Activated CD4-positive, alpha-beta memory T cell treated with anti-CD3 and anti-CD28 coated beads for 36 hours (primary cell): ENCODE results near the gene SLC10A6. TPM values are rescaled to one million over a fixed set of nuclear protein-coding genes. Genes with fewer than 3 reads are reported as not detected.

Experiments
- CTCF ChIA-PET: fragments of 350-600 bp; sonication (Branson Sonifier 250); formaldehyde crosslinking; loops from one replicate; lab custom pipeline; 2021; ENCODE audit warnings: antibody characterized with exemption, inconsistent platforms; lab: Charles Lee
- POLR2A ChIA-PET: fragments of 350-600 bp; sonication (Branson Sonifier 250); formaldehyde crosslinking; loops from one replicate; lab custom pipeline; 2021; ENCODE audit warnings: antibody characterized with exemption; lab: Charles Lee
- DNase-seq: peaks from one replicate; pipeline ENCODE4 v3.0.0-alpha.2; 2020
- H3K27ac Mint-ChIP-seq: one replicate; pipeline ENCODE4 v1.8.0; 2021; ENCODE audit warnings: mixed read lengths
- H3K27me3 Mint-ChIP-seq: one replicate; pipeline ENCODE4 v1.8.0; 2021; ENCODE audit warnings: mixed read lengths
- H3K36me3 Mint-ChIP-seq: one replicate; pipeline ENCODE4 v1.8.0; 2021; ENCODE audit warnings: mixed read lengths
- H3K4me1 Mint-ChIP-seq: one replicate; pipeline ENCODE4 v1.8.0; 2021; ENCODE audit warnings: low read depth, mixed read lengths
- H3K4me3 Mint-ChIP-seq: one replicate; pipeline ENCODE4 v1.8.0; 2021; ENCODE audit warnings: mild to moderate bottlenecking, mixed read lengths
- H3K9me3 Mint-ChIP-seq: one replicate; pipeline ENCODE4 v1.8.0; 2021; ENCODE audit warnings: mixed read lengths
- intact Hi-C: fragments of 100-400 bp; cut with micrococcal nuclease; formaldehyde crosslinking; loops from one replicate; pipeline ENCODE4 v1.15.1; 2023
- total RNA-seq, 2 experiments: library from RNA; stranded (reverse); gene quantifications; one replicate each; pipeline ENCODE4 v1.2.3, GENCODE V29; 2021

Gene SLC10A6
- total RNA-seq, 2 experiments from 2014 or later, result not detected

GRCh38 chr4:86818841-86819240 lies 30.3 kb downstream of the SLC10A6 start:
- H3K36me3 Mint-ChIP-seq, result peaks cover 2% of the 10 kb centered on the region
- peaks cover 17% of the 10 kb centered on the region for H3K9me3 Mint-ChIP-seq
- H3K4me1 Mint-ChIP-seq, result no peaks in the 10 kb centered on the region
- no peaks in the 10 kb centered on the region for H3K27me3 Mint-ChIP-seq
- CTCF ChIA-PET, result interaction anchor here (1.2 kb wide), 1 partner anchor 320 kb away, joined by 3 read pairs; no protein-coding TSS in a partner anchor
- H3K27ac Mint-ChIP-seq, result no peak overlapping the region
- no peak overlapping the region for H3K4me3 Mint-ChIP-seq
- no peak for DNase-seq
- POLR2A ChIA-PET, result no interaction called here
- intact Hi-C loops, result no loop called here

- no peaks in the 10 kb centered on the region for H3K4me1 Mint-ChIP-seq
- intact Hi-C loops, result no loop called here
- H3K36me3 Mint-ChIP-seq, result peaks cover 2% of the 10 kb centered on the region
- H3K27me3 Mint-ChIP-seq, result no peaks in the 10 kb centered on the region
- CTCF ChIA-PET, result interaction anchor here (1.2 kb wide), 1 partner anchor 320 kb away, joined by 3 read pairs; no protein-coding TSS in a partner anchor
- H3K4me3 Mint-ChIP-seq, result no peak overlapping the region
- no peak overlapping the region for H3K27ac Mint-ChIP-seq
- DNase-seq, result no peak
- H3K9me3 Mint-ChIP-seq, result peaks cover 17% of the 10 kb centered on the region
- POLR2A ChIA-PET, result no interaction called here
These were observed 31.0 kb downstream of the SLC10A6 start for GRCh38 chr4:86818211-86818610.

GRCh38 chr4:86816501-86817273 lies 32.5 kb downstream of the SLC10A6 start:
- H3K36me3 Mint-ChIP-seq, result peaks cover 2% of the 10 kb centered on the region

GRCh38 chr4:86815653-86816052 lies 33.5 kb downstream of the SLC10A6 start:
- ChIA-PET POLR2A (no interaction called here), CTCF (interaction anchor here (0.6 kb wide), 1 partner anchor 291 kb away, joined by 6 read pairs; no protein-coding TSS in a partner anchor)
- H3K4me1 Mint-ChIP-seq, result no peaks in the 10 kb centered on the region
- intact Hi-C loops, result no loop called here
- no peak overlapping the region for H3K27ac Mint-ChIP-seq
- H3K9me3 Mint-ChIP-seq, result peaks cover 17% of the 10 kb centered on the region
- DNase-seq, result no peak
- H3K36me3 Mint-ChIP-seq, result peaks cover 2% of the 10 kb centered on the region
- H3K4me3 Mint-ChIP-seq, result no peak overlapping the region
- H3K27me3 Mint-ChIP-seq, result no peaks in the 10 kb centered on the region

More at GRCh38 chr4:86816501-86817273, 32.5 kb downstream of the SLC10A6 start:
- Mint-ChIP-seq H3K27me3 (no peaks in the 10 kb centered on the region), H3K9me3 (peaks cover 17% of the 10 kb centered on the region), H3K4me1 (no peaks in the 10 kb centered on the region), H3K27ac (no peak overlapping the region), H3K4me3 (no peak overlapping the region)
- CTCF ChIA-PET, result no interaction called here
- DNase-seq, result no peak
- POLR2A ChIA-PET, result no interaction called here
- intact Hi-C loops, result no loop called here

- POLR2A ChIA-PET, result no interaction called here
- Mint-ChIP-seq H3K4me3 (no peak overlapping the region), H3K4me1 (no peaks in the 10 kb centered on the region), H3K9me3 (peaks cover 10% of the 10 kb centered on the region), H3K36me3 (peaks cover 2% of the 10 kb centered on the region), H3K27me3 (no peaks in the 10 kb centered on the region), H3K27ac (no peak overlapping the region)
- DNase-seq, result no peak
- intact Hi-C loops, result no loop called here
- CTCF ChIA-PET, result no interaction called here
These were observed 38.3 kb downstream of the SLC10A6 start for GRCh38 chr4:86810847-86811246.

- no peak overlapping the region for H3K4me3 Mint-ChIP-seq
- no peaks in the 10 kb centered on the region for H3K4me1 Mint-ChIP-seq
- no peaks in the 10 kb centered on the region for H3K9me3 Mint-ChIP-seq
- intact Hi-C loops, result no loop called here
- H3K27ac Mint-ChIP-seq, result no peak overlapping the region
- DNase-seq, result no peak
- ChIA-PET POLR2A (no interaction called here), CTCF (no interaction called here)
- peaks cover 2% of the 10 kb centered on the region for H3K36me3 Mint-ChIP-seq
- no peaks in the 10 kb centered on the region for H3K27me3 Mint-ChIP-seq
These were observed 39.4 kb downstream of the SLC10A6 start for GRCh38 chr4:86809809-86810208.

- no peaks in the 10 kb centered on the region for H3K36me3 Mint-ChIP-seq
- H3K4me3 Mint-ChIP-seq, result no peak overlapping the region
- ChIA-PET POLR2A (no interaction called here), CTCF (no interaction called here)
- H3K9me3 Mint-ChIP-seq, result peaks cover 13% of the 10 kb centered on the region
- no peaks in the 10 kb centered on the region for H3K4me1 Mint-ChIP-seq
- H3K27me3 Mint-ChIP-seq, result no peaks in the 10 kb centered on the region
- no peak for DNase-seq
- intact Hi-C loops, result no loop called here
- no peak overlapping the region for H3K27ac Mint-ChIP-seq
These were observed 58.1 kb downstream of the SLC10A6 start for GRCh38 chr4:86791126-86791525.

GRCh38 chr4:86788826-86789225 lies 60.4 kb downstream of the SLC10A6 start:
- POLR2A ChIA-PET, result no interaction called here
- Mint-ChIP-seq H3K27ac (no peak overlapping the region), H3K9me3 (peaks cover 2% of the 10 kb centered on the region), H3K27me3 (no peaks in the 10 kb centered on the region), H3K4me3 (no peak overlapping the region), H3K36me3 (no peaks in the 10 kb centered on the region), H3K4me1 (no peaks in the 10 kb centered on the region)
- intact Hi-C loops, result no loop called here
- DNase-seq, result no peak
- CTCF ChIA-PET, result no interaction called here

- Mint-ChIP-seq H3K4me3 (no peak overlapping the region), H3K4me1 (no peaks in the 10 kb centered on the region), H3K27me3 (peaks cover 4% of the 10 kb centered on the region), H3K36me3 (no peaks in the 10 kb centered on the region), H3K9me3 (no peaks in the 10 kb centered on the region), H3K27ac (no peak overlapping the region)
- ChIA-PET POLR2A (no interaction called here), CTCF (no interaction called here)
- intact Hi-C loops, result no loop called here
- DNase-seq, result no peak
These were observed 71.0 kb downstream of the SLC10A6 start for GRCh38 chr4:86778175-86778574.

GRCh38 chr4:86775061-86775460 lies 74.1 kb downstream of the SLC10A6 start:
- H3K4me3 Mint-ChIP-seq, result no peak overlapping the region
- CTCF ChIA-PET, result no interaction called here

More at GRCh38 chr4:86775061-86775460, 74.1 kb downstream of the SLC10A6 start:
- no peak overlapping the region for H3K27ac Mint-ChIP-seq
- intact Hi-C loops, result no loop called here
- H3K27me3 Mint-ChIP-seq, result peaks cover 2% of the 10 kb centered on the region
- POLR2A ChIA-PET, result no interaction called here
- H3K4me1 Mint-ChIP-seq, result no peaks in the 10 kb centered on the region
- no peaks in the 10 kb centered on the region for H3K9me3 Mint-ChIP-seq
- DNase-seq, result no peak
- H3K36me3 Mint-ChIP-seq, result no peaks in the 10 kb centered on the region

Other genes with a start within 250 kb of the SLC10A6 start
- gene C4orf36, start 43.0 kb upstream of the SLC10A6 start, total RNA-seq, result under 1 TPM in 1 of 2 experiments, not detected in 1; 0.61 TPM
- 10 to 100 TPM; 46.1 to 50.8 TPM for gene AFF1, start 85.6 kb upstream of the SLC10A6 start, total RNA-seq